Middle frontal gyrus (tissue), 1 donor: Measurements from ENCODE around the gene SULT1E1.

Source experiments
- DNase-seq: peaks from one replicate; pipeline ENCODE4 v3.0.0-alpha.2; 2015; ENCODE audit warnings: low spot score; ENCODE audit errors: extremely low spot score

The SULT1E1 gene

GRCh38 chr4:69799337-69799736 is 60.6 kb downstream of the SULT1E1 start:
- DNase-seq, result no peak

- DNase-seq, result no peak
Measured at GRCh38 chr4:69793732-69794131, 66.2 kb downstream of the SULT1E1 start.
